OCI-LY7 (cell line): ENCODE measurements around the gene CD300LF. TPM values are rescaled to one million over a fixed set of nuclear protein-coding genes. Genes with fewer than 3 reads are reported as not detected.

Experiments
- BruUV-seq: library from RNA; stranded (reverse); fragments of 400-500 nt; replicated peaks from 2 replicates; lab custom pipeline; 2021; lab: Mats Ljungman, UMichigan
- CTCF ChIA-PET: fragments of 300-600 bp; sonication (Branson Sonifier 250); formaldehyde crosslinking; loops from one replicate; lab custom pipeline; 2022; ENCODE audit warnings: antibody characterized with exemption; ENCODE audit not compliant: unreplicated experiment; lab: Charles Lee
- POLR2A ChIA-PET: fragments of 300-600 bp; sonication (Branson Sonifier 250); formaldehyde crosslinking; loops from one replicate; lab custom pipeline; 2022; ENCODE audit warnings: antibody characterized with exemption; lab: Charles Lee
- DNase-seq: peaks from one replicate; pipeline ENCODE4 v3.0.0-alpha.2; 2015; ENCODE audit warnings: low spot score
- H2AFZ ChIP-seq: fragments of 200-600 bp; sonication (generic), shearing (Covaris generic); 2 replicates; pipeline ENCODE4 v1.6.1; 2014; ENCODE audit warnings: mild to moderate bottlenecking, antibody characterized with exemption, low read length, moderate library complexity
- H3K27ac ChIP-seq: fragments of 200-600 bp; sonication (generic); 2 replicates; pipeline ENCODE4 v1.5.1; 2014; ENCODE audit warnings: mixed run types, low read depth, mild to moderate bottlenecking, moderate library complexity, low read length, inconsistent platforms; ENCODE audit not compliant: poor library complexity, severe bottlenecking
- H3K36me3 ChIP-seq: fragments of 200-600 bp; sonication (generic); 2 replicates; pipeline ENCODE4 v1.6.1; 2014; ENCODE audit warnings: mild to moderate bottlenecking, antibody characterized with exemption, low read length, moderate library complexity, mixed read lengths; ENCODE audit not compliant: insufficient read depth
- H3K4me1 ChIP-seq: fragments of 200-600 bp; sonication (generic); 2 replicates; pipeline ENCODE4 v1.5.1; 2014; ENCODE audit warnings: mild to moderate bottlenecking, low read length; ENCODE audit not compliant: insufficient read depth, poor library complexity, severe bottlenecking
- H3K4me2 ChIP-seq: fragments of 200-600 bp; sonication (generic); 2 replicates; pipeline ENCODE4 v1.6.1; 2014; ENCODE audit warnings: mild to moderate bottlenecking, low read length
- H3K4me3 ChIP-seq: fragments of 200-600 bp; sonication (generic); 2 replicates; pipeline ENCODE4 v1.5.1; 2014; ENCODE audit warnings: mild to moderate bottlenecking, low read depth, low read length; ENCODE audit not compliant: poor library complexity, severe bottlenecking
- H3K79me2 ChIP-seq: fragments of 200-600 bp; sonication (generic); 2 replicates; pipeline ENCODE4 v1.6.1; 2016; ENCODE audit warnings: low read depth, mild to moderate bottlenecking, low read length, moderate library complexity, mixed read lengths; ENCODE audit not compliant: insufficient read depth
- H3K9me2 ChIP-seq: fragments of 200-600 bp; sonication (generic); 2 replicates; pipeline ENCODE4 v1.6.1; 2016; ENCODE audit warnings: mild to moderate bottlenecking, low read length, mixed read lengths; ENCODE audit not compliant: insufficient read depth
- H3K9me3 ChIP-seq: fragments of 200-600 bp; sonication (generic); 2 replicates; pipeline ENCODE4 v1.6.1; 2014; ENCODE audit warnings: mild to moderate bottlenecking, mixed run types, low read length, mixed read lengths
- H4K20me1 ChIP-seq: fragments of 200-600 bp; sonication (generic); 2 replicates; pipeline ENCODE4 v1.6.1; 2014; ENCODE audit warnings: mild to moderate bottlenecking, antibody characterized with exemption, low read length, moderate library complexity, mixed read lengths; ENCODE audit not compliant: insufficient read depth
- EZH2phosphoT487 ChIP-seq: fragments of 200-600 bp; sonication (generic); IDR thresholded peaks from 2 replicates; pipeline ENCODE4 v1.6.1; 2018; ENCODE audit warnings: low read depth, borderline replicate concordance, mild to moderate bottlenecking, mixed run types, antibody characterized with exemption, low read length, moderate library complexity, mixed read lengths
- intact Hi-C: fragments of 100-400 bp; cut with micrococcal nuclease; formaldehyde crosslinking; loops from one replicate; pipeline ENCODE4 v1.10.0; 2022; ENCODE audit not compliant: unreplicated experiment
- total RNA-seq, 2 experiments: library from RNA; depleted of rRNA in 1 of 2; stranded (reverse); fragments of >200 nt in 1 of 2; shearing (Covaris generic) in 1 of 2; gene quantifications; 2 replicates each; pipeline ENCODE4 v1.2.3, GENCODE V29; 2014 to 2022
- TF ChIP-seq, protein P1 (sequence below): fragments of 200-600 bp; sonication (generic); conservative IDR thresholded peaks from 2 replicates; pipeline ENCODE4 v1.5.1; 2014; ENCODE audit warnings: mild to moderate bottlenecking, antibody characterized with exemption, low read length, moderate library complexity, mixed read lengths

The CD300LF gene
- total RNA-seq, 2 experiments from 2014 or later: not detected

DNA sequence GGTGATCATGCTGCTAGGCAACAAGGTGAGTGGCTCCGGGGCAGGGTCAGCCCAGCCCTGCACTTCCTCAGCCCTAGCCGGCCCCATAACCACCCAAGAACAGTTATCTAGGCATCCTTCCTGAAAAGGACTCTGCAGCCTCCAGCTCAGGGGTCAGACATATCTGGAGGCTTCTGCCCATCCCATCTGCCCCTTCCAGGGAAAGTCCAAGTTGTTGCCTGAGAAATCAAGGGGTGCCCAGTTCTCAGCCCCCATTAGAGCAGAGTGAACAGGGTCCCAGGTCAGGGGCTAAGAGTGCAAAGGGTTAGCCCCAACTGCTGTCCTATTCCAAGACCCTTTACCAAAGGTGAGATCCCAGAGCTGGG, 31.6 kb upstream of the CD300LF start:
- Histone ChIP-seq H3K4me2 (no peak overlapping the region), H3K36me3 (no peaks in the 10 kb centered on the region), H3K27ac (no peak overlapping the region), H3K9me2 (no peaks in the 10 kb centered on the region), H4K20me1 (0 out of 2 replicates have a peak, but pooled peaks cover under 1% of the 10 kb centered on the region), H2AFZ (no peak overlapping the region), H3K4me1 (peaks cover 47% of the 10 kb centered on the region), H3K4me3 (no peak overlapping the region), H3K9me3 (no peaks in the 10 kb centered on the region), H3K79me2 (peaks cover 3% of the 10 kb centered on the region; the same call in 1 of the 2 replicates)
- ChIA-PET CTCF (interaction anchor here (0.9 to 2.5 kb wide), 4 partner anchors 16 to 47 kb away, joined by 4 to 11 read pairs (median 10); a partner anchor contains a TSS), POLR2A (interaction anchor here (1.9 kb wide), 1 partner anchor 27 kb away, joined by 4 read pairs; no protein-coding TSS in a partner anchor)
- no peak for DNase-seq
- intact Hi-C loops: loop anchor here (1.0 to 2.0 kb wide), 4 partner anchors 15 to 120 kb away; no protein-coding TSS in a partner anchor
- BruUV-seq: no TSS peak
- TF ChIP-seq, protein P1, sequence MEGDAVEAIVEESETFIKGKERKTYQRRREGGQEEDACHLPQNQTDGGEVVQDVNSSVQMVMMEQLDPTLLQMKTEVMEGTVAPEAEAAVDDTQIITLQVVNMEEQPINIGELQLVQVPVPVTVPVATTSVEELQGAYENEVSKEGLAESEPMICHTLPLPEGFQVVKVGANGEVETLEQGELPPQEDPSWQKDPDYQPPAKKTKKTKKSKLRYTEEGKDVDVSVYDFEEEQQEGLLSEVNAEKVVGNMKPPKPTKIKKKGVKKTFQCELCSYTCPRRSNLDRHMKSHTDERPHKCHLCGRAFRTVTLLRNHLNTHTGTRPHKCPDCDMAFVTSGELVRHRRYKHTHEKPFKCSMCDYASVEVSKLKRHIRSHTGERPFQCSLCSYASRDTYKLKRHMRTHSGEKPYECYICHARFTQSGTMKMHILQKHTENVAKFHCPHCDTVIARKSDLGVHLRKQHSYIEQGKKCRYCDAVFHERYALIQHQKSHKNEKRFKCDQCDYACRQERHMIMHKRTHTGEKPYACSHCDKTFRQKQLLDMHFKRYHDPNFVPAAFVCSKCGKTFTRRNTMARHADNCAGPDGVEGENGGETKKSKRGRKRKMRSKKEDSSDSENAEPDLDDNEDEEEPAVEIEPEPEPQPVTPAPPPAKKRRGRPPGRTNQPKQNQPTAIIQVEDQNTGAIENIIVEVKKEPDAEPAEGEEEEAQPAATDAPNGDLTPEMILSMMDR: no peak
- TF ChIP-seq EZH2phosphoT487: no peak

DNA sequence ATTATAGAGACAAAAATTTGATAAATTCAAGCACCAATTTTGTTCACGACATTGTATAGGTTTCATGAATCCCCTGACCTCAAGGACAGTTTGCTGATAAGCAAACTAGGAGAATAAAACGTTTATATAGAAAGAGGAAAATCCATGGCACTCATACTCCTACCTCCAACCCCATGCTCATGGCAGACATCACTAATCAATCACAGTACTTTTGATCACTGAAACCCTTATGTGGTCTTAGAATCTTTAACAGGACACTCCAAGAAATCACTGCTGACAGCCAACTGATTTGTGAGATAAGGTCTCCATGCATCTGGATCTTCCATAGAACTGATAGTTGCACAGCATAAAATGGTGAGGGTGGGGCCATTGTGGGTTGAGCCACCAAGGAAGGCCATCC, 31.0 kb upstream of the CD300LF start:
- Histone ChIP-seq H3K27ac (peak overlapping the region; percentile 81), H3K4me3 (no peak overlapping the region), H4K20me1 (no peaks in the 10 kb centered on the region), H3K4me1 (peaks cover 53% of the 10 kb centered on the region), H3K9me2 (no peaks in the 10 kb centered on the region), H3K9me3 (no peaks in the 10 kb centered on the region), H3K4me2 (no peak overlapping the region), H3K36me3 (no peaks in the 10 kb centered on the region), H2AFZ (no peak overlapping the region), H3K79me2 (no peaks in the 10 kb centered on the region)
- CTCF ChIA-PET: interaction anchor here (0.9 to 2.0 kb wide), 2 partner anchors 16 to 33 kb away, joined by 4 to 10 read pairs; a partner anchor contains a TSS
- intact Hi-C loops: loop anchor here (1.0 to 2.0 kb wide), 4 partner anchors 16 to 121 kb away; no protein-coding TSS in a partner anchor
- no peak for TF ChIP-seq EZH2phosphoT487
- TF ChIP-seq, protein P1: no peak
- DNase-seq: no peak
- no TSS peak for BruUV-seq
- POLR2A ChIA-PET: no interaction called here

DNA sequence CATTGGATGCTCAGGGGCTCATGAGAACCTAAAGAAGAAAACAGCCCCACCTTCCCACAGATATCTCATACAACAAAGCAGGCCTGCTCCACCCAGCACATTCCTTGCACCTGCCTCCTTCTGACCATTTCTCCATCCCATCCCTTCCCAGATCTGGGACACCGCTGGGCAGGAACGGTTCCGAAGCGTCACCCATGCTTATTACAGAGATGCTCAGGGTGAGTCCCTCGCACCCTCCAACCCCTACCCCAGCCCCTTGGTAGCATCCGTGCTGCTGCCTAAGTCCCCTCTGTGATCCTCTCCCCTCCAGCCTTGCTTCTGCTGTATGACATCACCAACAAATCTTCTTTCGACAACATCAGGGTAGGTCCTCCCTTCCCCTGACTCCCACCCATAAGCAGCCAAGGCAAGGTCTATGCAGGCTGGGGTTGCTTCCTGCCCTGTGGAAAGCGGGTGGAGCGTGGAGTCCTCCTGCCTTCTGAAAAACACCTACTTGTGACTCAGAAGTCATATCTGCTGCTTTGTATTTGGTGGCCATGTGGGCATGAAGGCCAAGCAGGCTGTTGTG, 30.3 kb upstream of the CD300LF start:
- intact Hi-C loops: no loop called here
- ChIA-PET CTCF (interaction anchor here (0.7 to 1.4 kb wide), 3 partner anchors 122 to 217 kb away, joined by 3 to 7 read pairs (median 3); no protein-coding TSS in a partner anchor), POLR2A (interaction anchor here (0.6 to 2.1 kb wide), 6 partner anchors 12 to 130 kb away, joined by 4 to 19 read pairs (median 6); partner anchors contain the start of genes FDXR and NAT9)
- Histone ChIP-seq H3K79me2 (no peaks in the 10 kb centered on the region), H3K27ac (peak overlapping the region; percentile 81), H3K9me3 (no peaks in the 10 kb centered on the region), H3K4me1 (peaks cover 59% of the 10 kb centered on the region), H3K9me2 (no peaks in the 10 kb centered on the region), H3K36me3 (no peaks in the 10 kb centered on the region), H3K4me3 (no peak overlapping the region), H4K20me1 (no peaks in the 10 kb centered on the region), H3K4me2 (peak overlapping the region; percentile 54), H2AFZ (no peak overlapping the region; the same call in 1 of the 2 replicates)
- TF ChIP-seq, protein P1: no peak
- no peak for TF ChIP-seq EZH2phosphoT487
- no TSS peak for BruUV-seq
- no peak for DNase-seq
